DMS114 treated with DMSO at 0.1 percent for 48 hours (cell line): Measurements from ENCODE around the gene ATMIN.
A peak's percentile ranks its signal among the peaks of the same experiment; 100 is the strongest.

Experiments used
- DNase-seq: peaks from one replicate; lab custom pipeline; 2025; ENCODE audit not compliant: unreplicated experiment; lab: John Stamatoyannopoulos, UW

Gene ATMIN, protein sequence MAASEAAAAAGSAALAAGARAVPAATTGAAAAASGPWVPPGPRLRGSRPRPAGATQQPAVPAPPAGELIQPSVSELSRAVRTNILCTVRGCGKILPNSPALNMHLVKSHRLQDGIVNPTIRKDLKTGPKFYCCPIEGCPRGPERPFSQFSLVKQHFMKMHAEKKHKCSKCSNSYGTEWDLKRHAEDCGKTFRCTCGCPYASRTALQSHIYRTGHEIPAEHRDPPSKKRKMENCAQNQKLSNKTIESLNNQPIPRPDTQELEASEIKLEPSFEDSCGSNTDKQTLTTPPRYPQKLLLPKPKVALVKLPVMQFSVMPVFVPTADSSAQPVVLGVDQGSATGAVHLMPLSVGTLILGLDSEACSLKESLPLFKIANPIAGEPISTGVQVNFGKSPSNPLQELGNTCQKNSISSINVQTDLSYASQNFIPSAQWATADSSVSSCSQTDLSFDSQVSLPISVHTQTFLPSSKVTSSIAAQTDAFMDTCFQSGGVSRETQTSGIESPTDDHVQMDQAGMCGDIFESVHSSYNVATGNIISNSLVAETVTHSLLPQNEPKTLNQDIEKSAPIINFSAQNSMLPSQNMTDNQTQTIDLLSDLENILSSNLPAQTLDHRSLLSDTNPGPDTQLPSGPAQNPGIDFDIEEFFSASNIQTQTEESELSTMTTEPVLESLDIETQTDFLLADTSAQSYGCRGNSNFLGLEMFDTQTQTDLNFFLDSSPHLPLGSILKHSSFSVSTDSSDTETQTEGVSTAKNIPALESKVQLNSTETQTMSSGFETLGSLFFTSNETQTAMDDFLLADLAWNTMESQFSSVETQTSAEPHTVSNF

DNA sequence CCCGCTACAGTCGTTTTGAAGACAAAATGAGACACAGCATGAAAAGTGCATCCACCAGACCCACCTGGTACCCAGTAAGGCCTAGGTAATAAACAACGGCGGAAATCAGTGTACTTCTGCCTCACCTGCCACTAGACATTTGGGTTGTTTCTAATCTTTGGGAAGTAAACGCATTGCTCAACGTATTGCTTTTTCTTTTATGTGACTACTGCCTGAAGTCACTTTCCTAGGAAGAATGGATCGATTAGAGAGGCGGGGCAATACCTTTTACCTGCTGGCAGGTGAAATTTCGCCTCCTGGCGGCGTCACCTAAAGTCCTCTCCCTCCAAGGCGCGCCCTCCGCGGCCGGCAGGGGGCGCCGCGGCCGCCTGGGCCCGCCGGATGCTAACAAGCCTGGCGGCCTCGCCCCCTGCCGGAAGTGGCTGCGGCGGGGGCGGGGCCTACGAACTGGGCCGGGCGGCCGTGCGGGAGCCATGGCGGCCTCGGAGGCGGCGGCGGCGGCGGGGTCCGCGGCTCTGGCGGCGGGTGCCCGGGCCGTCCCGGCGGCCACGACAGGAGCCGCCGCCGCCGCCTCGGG, at the start of gene ATMIN:
TSS of gene ATMIN (plus strand) at position 445 of the 577 bp plus-strand sequence. CDS start at position 474, 29 bp downstream.
- peak; percentile 60 for DNase-seq

DNA sequence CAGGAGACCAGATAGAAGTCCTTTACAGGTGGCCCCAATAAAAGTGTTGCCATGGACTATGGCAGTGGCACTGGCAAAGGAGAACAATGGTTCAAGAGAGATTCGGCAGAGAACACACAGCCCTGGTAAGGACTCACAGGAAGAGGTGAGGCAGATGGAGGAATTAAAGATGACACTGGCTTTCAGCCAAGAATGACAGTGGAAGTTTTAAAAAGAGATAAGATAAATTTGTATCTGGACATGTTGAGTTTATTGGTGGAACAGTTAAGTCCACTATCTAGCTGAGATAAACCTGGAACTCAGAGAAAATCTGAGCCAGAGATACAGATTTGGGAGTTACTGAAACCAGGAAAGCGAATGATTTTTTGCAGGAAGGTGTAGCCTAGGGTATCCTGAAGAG, 49.1 kb upstream of the ATMIN start:
- DNase-seq = no peak

DNA sequence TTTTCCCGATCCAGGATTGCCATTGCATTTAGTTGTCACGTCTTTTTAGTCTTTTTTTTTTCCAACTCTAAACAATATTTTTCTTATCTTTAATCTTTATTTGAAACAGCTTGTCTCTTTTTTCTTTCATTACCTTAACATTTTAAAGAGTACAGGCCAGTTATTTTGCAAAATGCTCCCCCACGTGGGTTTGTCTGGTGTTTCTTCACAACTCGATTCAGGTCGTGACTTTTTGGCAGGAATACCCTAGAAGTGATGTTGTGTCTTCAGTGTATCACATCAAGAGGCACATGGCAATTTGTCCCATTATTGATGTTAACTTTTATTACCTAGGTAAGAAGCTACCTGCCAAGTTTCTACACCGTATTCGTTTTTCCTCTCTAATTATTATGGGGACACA, 46.9 kb upstream of the ATMIN start:
- DNase-seq = no peak

DNA sequence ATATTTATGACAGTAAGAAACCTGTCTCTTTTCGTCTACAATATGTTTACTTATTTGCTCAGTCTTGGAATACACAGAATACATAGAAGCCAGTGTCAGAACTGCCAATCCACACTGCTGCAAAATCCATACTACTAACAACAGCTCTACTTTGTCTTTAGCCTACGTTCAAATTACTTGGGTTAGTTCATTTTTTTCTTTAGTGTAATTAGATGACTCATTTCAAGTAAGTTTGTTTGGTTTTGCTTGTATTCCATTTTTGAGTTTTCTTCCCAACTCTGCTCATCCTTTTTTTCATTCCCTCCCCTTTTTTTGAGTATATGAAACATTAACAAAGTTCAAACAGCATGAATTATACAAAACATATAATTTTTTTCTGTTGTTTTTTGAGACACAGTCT, 45.8 kb upstream of the ATMIN start:
- no peak for DNase-seq

DNA sequence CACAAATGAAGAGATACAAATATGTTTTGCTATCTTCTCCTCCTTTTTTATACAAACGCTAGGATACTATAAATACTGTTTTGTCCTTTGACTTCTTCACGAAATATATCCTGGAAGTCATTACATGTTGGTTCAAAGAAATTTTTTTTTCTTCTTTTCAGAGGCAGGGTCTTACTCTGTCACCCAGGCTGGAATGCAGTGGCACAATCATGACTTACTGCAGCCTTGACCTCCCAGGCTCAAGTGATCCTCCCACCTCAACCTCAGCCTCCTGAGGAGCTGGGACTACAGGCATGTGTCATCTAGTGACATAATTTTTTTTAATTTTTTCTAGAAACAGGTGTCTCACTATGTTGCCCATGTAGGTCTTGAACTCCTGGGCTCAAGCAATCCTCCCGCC, 45.1 kb upstream of the ATMIN start:
- no peak for DNase-seq

DNA sequence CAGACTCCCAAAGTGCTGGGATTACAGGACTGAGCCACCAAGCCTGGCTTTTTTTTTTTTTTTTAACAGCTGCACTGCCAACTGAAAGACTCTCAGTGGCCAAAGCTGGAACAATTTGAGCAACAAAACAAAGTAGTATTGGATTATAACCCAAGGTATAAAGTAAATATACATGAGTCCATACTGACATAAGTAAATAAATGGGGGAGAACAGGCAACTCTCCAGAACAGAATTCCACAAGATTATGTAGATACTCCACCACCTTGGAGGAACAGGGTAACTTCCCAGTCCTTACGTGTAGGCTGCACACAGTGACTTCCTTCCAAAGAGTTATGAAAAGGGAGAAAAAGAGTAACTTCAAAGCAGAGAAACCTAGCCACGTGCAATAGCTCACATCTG, 44.7 kb upstream of the ATMIN start:
- DNase-seq = no peak

DNA sequence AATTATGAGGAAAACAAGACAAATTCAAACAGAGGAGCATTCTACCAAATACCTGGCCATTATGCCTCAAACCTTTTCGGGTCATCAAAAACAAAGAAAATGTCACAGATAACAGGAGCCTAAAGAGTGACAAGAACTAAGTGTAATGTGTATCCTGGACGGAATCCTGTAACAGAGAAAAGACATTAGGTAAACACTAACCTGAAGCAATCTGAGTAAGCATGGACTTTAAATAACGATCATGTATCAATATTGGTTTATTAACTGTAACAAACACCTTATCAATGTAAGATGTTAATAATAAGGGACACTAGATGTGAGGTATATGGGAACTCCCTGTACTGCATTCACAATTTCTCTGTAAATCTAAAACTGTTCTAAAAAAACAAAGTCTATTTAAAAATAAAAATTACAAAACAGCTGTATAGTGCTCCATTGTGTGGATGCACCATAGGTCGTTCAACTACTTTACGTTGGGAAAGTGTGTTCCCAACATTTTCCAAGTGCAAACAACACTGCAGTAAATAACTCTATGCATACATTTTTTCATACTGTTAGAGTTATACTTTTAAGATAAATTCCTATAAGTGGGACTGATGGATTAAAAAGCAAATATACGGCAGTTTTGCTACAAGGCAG, 43.7 kb upstream of the ATMIN start:
- DNase-seq = no peak

DNA sequence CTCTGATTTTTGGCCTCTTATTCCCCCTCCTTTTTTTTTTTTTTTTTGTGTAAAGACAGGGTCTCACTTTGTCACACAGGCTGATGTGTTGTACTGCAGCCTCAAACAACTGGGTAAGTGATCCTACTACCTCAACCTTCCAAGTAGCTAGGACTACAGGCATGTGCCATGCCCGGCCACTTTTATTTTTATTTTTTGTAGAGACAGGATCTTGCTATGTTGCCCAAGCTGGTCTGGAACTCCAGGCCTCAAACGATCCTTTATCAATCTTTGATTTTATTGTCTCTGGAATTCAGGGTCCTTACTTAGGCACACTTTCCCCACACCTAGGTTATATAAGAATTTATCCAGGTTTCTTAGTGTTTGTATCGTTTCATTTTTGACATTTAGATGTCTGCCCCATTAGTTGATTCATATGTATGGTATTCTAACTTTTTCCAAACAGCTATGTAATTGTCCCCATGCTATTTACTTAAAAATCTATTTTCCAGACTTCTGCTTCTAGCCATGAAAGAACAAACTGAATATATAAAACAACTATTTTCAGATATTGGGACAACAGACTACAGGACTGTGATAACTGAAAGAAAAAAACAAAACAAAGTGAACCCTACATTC, 42.9 kb upstream of the ATMIN start:
- DNase-seq = no peak

DNA sequence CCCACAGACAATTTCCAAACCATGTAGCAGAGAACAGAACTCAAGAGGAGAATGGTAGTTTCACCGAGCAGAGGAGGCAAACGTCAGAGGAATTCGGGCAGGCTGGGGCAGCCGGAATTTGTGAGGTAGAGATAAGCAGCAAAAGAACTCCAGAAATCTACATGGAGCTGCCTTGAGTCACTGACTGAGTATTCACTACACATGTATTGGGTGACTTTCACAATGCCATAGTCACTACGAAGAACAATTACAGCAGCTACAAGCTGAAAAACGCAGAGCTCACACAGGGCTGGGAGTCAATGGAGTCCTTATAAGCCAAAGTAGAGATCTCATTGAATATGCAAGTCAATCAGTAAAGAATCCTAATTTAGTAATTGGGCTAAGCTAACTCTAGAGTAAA, 42.3 kb upstream of the ATMIN start:
- DNase-seq = no peak

DNA sequence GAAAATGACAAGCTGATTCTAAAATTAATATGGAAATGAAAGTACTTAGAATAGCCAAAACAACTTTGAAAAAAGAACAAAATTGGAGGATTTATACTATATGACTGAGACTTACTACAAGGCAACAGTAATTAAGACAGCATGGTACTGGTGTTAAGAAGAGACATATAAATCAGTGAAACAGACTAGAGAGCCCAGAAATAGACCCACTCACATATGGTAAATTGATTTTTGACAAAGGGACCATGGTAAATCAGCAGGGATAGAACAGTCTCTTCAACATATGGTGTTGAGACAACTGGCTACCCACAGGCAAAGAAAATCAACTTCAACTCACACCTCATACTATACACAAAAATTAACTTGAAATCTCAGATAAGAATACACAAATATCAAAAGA, 41.8 kb upstream of the ATMIN start:
- DNase-seq = no peak

DNA sequence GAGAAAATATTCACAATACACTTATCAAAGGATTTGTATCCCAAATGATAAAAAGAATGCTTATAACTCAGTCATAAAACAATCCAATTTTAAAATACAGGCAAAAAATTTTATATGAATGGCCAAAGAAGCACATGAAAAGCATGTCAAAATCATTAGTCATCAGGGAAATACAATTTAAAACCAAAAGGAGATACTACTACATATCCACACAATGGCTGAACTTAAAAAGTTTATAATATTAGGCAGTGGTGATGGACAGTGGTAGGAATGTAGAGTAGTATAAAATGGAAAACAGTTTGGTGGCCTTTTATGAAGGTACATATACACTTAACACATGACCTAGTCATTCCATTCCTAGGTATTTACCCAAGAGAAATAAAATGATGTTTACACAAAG, 41.2 kb upstream of the ATMIN start:
- DNase-seq = no peak

DNA sequence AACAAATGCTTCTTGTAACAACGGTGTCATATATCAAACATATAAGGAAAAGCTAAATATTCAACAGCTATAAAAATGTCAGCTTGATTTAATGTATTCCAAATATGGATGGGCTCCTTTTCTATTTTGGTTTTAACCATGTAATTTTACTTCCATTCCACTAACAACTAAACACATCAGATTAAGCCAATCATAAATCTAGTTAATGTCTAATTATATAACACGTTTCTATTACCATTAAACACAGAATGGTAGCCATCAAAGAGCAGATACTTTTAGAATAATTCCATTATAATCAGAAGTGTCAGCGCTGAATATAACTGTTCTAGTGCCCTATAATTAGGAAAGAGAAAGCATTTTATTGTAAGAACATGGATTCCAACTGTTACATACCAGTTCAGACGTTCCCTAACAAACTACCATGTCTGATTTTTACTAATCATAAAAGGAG, 38.9 kb upstream of the ATMIN start:
- DNase-seq = no peak

DNA sequence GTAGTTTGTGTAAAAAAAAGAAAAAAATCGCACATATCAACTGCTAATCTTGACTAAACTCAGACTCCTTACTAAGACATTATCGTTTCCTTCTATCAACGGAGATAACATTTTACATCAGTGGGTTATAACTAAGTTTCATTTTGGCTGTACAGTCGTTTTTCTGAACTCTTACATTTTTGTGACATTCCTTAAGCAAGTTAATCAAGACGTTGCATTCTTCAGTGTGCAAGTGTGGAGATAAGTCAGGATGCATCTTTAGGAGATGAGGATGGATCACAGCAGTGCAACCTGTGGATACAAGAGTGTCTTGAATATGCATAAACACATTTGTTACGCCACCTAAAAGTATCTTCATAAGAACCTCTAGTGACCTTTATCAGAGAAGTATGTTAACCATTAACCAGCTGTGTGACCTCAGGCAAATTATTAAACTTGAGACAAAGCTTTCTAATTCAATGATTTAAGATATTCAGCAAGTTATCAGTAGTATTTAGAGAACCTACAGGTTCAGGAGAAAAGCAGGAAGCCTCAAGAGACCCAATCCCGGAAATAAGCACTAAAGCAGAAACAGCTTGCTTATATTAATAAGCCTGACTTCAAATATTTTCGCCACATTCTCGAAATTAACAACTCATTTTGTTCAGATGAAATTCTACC, 38.4 kb upstream of the ATMIN start:
- no peak for DNase-seq

DNA sequence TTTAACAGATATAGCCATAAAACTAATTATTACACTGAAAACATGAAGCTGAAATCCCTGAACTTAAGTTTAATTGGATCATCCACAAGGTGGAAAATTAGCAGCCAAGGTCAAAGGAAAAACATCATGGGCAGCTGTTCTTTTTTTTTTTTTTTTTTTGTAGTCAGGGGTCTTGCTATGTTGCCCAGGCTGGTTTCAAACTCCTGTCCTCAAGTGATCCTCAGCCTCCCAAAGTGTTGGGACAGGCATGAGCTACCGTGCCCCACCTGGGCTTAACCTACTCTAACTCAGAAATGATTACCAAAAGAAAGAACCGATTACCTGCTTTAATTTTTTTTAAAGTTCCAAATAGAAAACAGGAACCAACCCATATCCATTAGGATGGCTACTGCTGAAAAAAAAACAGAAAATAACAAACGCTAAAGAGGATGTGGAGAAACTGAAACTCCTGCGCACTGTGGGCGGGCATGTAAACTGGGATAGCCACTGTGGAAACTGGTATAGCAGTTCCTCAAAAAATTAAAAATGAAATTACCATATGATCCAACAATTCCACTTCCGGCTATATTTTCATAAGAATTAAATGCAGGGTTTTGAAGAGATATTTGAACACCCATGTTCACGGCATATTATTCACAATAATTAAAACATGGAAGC, 37.5 kb upstream of the ATMIN start:
- no peak for DNase-seq

DNA sequence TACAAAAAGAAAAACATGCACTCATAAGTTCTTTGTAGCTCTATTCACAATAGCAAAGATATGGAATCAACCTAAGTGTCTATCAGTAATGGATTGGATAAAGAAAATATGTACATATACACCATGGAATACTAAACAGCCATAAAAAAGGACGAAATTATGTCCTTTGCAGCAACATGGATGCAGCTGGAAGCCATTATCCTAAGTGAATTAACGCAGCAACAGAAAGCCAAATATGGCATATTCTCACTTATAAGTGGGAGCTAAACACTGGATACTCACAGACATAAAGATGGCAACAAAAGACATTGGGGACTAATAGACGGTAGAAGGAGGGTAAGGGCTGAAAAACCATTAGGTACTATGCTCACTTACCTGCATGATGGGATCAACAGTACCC, 34.8 kb upstream of the ATMIN start:
- no peak for DNase-seq

DNA sequence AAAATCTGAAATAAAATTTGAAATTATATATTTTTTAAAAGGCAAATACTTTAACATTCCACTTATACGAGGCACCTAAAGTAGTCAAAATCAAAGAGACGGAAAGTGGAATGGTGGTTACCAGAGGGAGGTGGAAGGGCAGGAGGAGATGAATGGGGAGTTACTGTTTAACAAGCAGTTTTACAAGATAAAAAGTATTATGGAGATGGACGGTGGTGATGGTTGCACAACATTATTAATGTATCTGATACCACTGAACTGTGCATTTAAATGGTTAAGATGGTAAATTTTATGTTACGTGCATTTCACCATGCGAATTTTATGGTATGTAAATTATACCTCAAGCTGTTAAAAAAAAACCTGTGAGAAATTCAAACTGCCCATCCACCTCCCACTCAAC, 34.3 kb upstream of the ATMIN start:
- no peak for DNase-seq

DNA sequence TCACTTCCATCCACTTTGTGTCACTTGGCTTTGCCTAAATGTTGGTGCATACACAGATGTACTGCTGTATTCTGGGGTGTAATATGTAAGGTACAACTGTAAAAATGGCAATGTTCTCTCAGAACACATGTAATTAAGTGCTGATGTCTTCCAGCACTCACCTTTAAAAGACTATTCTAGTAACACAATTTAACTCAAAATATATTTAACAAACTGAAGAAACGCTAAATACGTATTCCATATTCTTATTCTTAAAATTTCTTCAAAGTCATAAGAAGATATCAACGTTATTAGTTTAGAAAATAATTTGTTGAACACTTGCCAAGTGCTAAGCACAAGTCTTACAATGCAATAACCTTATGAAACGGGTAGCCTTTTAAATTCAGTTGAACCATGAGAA, 32.6 kb upstream of the ATMIN start:
- DNase-seq = no peak

DNA sequence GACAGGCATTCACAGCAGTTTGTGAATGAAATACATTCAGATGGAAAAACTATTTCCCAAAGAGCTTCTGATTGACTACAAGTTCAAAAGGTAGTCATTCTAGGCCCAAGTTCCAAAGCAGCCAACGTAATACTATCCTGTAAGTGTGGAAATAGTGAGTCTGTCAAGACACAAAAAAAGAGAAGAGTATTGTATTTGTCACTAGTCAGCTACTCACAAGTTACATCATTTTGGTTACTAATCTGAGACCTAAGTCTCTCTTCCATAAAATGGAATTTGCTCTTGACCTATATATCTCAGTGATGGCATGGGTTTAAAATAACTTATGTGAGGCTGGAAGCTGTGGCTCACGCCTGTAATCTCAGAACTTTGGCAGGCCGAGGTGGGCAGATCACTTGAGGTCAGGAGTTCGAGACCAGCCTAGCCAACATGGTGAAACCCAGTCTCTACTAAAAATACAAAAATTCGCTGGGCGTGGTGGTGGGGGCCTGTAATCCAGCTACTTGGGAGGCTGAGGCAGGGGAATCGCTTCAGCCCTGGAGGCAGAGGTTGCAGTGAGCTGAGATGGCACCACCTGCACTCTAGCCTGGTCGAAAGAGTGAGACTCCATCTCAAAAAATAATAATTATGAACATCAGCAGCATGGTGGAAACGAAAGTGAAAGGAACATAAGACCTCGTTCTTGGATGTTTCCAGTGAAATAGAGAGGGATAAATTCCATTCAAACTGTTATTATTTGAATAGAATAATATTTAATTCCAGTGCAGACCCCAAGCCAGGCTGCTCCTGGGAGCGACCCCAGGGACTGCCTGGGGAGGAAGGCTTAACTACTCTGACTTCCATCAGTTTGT, 31.8 kb upstream of the ATMIN start:
- no peak for DNase-seq
